ENCODE results near the gene TARS1. TPM values are rescaled to one million over a fixed set of nuclear protein-coding genes. Genes with fewer than 3 reads are reported as not detected.

Gene TARS1
- total RNA-seq, 2 experiments from 2014 or later = 31.3 to 32.0 TPM

DNA sequence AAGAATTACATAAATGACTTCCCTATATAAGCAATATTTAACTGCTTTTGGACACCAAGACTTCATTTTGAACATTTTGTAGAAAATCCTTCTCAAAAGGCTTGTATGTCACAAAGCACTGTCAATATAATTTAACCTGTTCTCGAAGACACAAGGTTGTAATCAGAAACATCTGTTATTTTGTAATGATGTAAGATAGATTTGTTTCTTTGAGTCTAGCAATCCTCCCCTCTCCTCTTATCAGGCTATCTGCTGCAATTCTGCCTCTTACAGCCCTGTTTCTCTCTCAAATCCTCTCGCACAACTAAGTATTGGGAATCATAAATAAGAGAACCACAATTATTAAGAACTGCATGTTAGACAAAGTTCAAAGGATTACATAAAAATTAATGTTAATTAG, 18.6 kb upstream of the TARS1 start:
- no peak for ATAC-seq (ENCODE audit: poor library complexity)
- CTCF ChIA-PET = interaction anchor here (0.6 kb wide), 1 partner anchor 21 kb away, joined by 3 read pairs; no protein-coding TSS in a partner anchor

DNA sequence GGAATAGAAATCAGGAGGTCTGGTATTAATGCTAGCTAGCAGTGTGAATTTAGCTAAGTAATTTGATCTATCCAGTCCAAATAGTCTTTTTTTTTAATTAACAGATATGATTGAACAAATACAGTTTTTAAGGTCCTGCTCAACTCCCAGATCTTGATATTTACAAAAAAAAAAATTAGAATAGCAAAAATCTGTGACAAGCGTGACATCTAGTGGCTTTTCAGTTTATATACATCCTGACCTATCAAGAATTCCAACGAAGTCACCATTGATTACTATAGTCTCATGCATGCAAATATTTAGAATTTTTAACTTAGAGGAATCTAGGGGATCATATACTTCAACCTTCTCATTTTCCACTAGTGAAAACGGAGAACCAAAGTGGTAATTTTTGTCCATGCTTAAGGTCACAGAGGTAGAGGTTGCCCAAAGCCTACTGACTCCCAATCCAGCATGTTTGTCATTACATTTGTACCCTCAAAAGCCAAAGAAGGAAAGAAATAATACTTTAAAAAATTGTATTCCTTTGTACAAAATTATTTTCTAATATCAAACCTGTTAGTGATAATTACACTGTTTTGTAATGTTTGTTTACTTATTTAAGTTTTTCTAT, 17.6 kb upstream of the TARS1 start:
- no peak for ATAC-seq (ENCODE audit: poor library complexity)
- Mint-ChIP-seq H3K36me3 (ENCODE audit: low read depth) (no peaks in the 10 kb centered on the region), H3K9me3 (no peaks in the 10 kb centered on the region), H3K4me3 (no peak overlapping the region), H3K4me1 (ENCODE audit: low read depth) (no peaks in the 10 kb centered on the region), H3K27me3 (peaks cover 18% of the 10 kb centered on the region), H3K27ac (no peak overlapping the region)
- Histone ChIP-seq H3K27ac (ENCODE audit: low read depth in 1 of 2, low read length in 2 of 2) (no peak overlapping the region), H3K9me3 (ENCODE audit: control insufficient read depth in 1 of 2, insufficient read depth in 1 of 2, low read length in 2 of 2) (no peaks in the 10 kb centered on the region), H3K4me1 (ENCODE audit: insufficient read depth, low read length) (no peaks in the 10 kb centered on the region), H3K4me3 (ENCODE audit: low read length) (no peak overlapping the region), H3K36me3 (ENCODE audit: insufficient read depth, low read length) (no peaks in the 10 kb centered on the region), H3K27me3 (ENCODE audit: control insufficient read depth in 1 of 2, insufficient read depth in 2 of 2, low read length in 2 of 2) (peaks cover 4% of the 10 kb centered on the region in 2 experiments)
- intact Hi-C loops (cut with DNase I, micrococcal nuclease) = no loop called here
- TF ChIP-seq, protein P1, sequence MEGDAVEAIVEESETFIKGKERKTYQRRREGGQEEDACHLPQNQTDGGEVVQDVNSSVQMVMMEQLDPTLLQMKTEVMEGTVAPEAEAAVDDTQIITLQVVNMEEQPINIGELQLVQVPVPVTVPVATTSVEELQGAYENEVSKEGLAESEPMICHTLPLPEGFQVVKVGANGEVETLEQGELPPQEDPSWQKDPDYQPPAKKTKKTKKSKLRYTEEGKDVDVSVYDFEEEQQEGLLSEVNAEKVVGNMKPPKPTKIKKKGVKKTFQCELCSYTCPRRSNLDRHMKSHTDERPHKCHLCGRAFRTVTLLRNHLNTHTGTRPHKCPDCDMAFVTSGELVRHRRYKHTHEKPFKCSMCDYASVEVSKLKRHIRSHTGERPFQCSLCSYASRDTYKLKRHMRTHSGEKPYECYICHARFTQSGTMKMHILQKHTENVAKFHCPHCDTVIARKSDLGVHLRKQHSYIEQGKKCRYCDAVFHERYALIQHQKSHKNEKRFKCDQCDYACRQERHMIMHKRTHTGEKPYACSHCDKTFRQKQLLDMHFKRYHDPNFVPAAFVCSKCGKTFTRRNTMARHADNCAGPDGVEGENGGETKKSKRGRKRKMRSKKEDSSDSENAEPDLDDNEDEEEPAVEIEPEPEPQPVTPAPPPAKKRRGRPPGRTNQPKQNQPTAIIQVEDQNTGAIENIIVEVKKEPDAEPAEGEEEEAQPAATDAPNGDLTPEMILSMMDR (IDR thresholded peaks at IDR 0.05) = peak; percentile 34
- DNase-seq = peak in 1 of 14 experiments; percentile 1
- ChIA-PET CTCF (interaction anchor here (0.6 kb wide), 1 partner anchor 20 kb away, joined by 3 read pairs; no protein-coding TSS in a partner anchor), POLR2A (no interaction called here)

More for the DNA sequence above, 18.6 kb upstream of the TARS1 start:
- no peak for DNase-seq
- Histone ChIP-seq H3K4me1 (ENCODE audit: insufficient read depth, low read length) (no peaks in the 10 kb centered on the region), H3K27ac (ENCODE audit: low read depth in 1 of 2, low read length in 2 of 2) (no peak overlapping the region), H3K9me3 (ENCODE audit: control insufficient read depth in 1 of 2, insufficient read depth in 1 of 2, low read length in 2 of 2) (no peaks in the 10 kb centered on the region), H3K27me3 (ENCODE audit: control insufficient read depth in 1 of 2, insufficient read depth in 2 of 2, low read length in 2 of 2) (peaks cover 2% of the 10 kb centered on the region in 2 experiments), H3K4me3 (ENCODE audit: low read length) (no peak overlapping the region), H3K36me3 (ENCODE audit: insufficient read depth, low read length) (no peaks in the 10 kb centered on the region)
- Mint-ChIP-seq H3K9me3 (no peaks in the 10 kb centered on the region), H3K27ac (no peak overlapping the region), H3K4me1 (ENCODE audit: low read depth) (no peaks in the 10 kb centered on the region), H3K27me3 (peaks cover 12% of the 10 kb centered on the region), H3K36me3 (ENCODE audit: low read depth) (no peaks in the 10 kb centered on the region), H3K4me3 (no peak overlapping the region)
- intact Hi-C loops (cut with DNase I, micrococcal nuclease) = no loop called here
- POLR2A ChIA-PET = no interaction called here
- TF ChIP-seq, protein P1 (IDR thresholded peaks at IDR 0.05) = no peak

DNA sequence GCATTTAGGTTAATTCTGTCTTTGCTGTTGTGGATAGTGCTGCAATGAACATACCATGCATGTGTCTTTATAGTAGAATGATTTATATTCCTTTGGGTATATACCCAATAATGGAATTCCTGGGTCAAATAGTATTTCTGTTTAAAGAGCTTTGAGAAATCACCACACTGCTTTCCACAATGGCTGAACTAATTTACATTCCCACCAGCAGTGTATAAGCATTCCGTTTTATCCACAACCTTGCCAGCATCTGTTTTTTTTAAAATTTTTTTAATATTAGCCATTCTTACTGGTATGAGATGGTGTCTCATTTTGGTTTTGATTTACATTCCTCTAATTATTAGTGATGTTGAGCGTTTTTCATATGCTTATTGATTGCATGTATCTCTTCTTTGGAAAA, 15.5 kb upstream of the TARS1 start:
- Mint-ChIP-seq H3K4me3 (no peak overlapping the region), H3K27me3 (peaks cover 24% of the 10 kb centered on the region), H3K27ac (no peak overlapping the region), H3K9me3 (no peaks in the 10 kb centered on the region), H3K4me1 (ENCODE audit: low read depth) (no peaks in the 10 kb centered on the region), H3K36me3 (ENCODE audit: low read depth) (no peaks in the 10 kb centered on the region)
- no peak for ATAC-seq (ENCODE audit: poor library complexity)
- ChIA-PET POLR2A (no interaction called here), CTCF (no interaction called here)
- Histone ChIP-seq H3K9me3 (ENCODE audit: control insufficient read depth in 1 of 2, insufficient read depth in 1 of 2, low read length in 2 of 2) (no peaks in the 10 kb centered on the region), H3K4me1 (ENCODE audit: insufficient read depth, low read length) (no peaks in the 10 kb centered on the region), H3K27ac (ENCODE audit: low read depth in 1 of 2, low read length in 2 of 2) (no peak overlapping the region), H3K36me3 (ENCODE audit: insufficient read depth, low read length) (no peaks in the 10 kb centered on the region), H3K4me3 (ENCODE audit: low read length) (no peak overlapping the region), H3K27me3 (ENCODE audit: control insufficient read depth in 1 of 2, insufficient read depth in 2 of 2, low read length in 2 of 2) (peaks cover 4 to 9% of the 10 kb centered on the region in 2 experiments)
- intact Hi-C loops (cut with DNase I, micrococcal nuclease) = no loop called here
- TF ChIP-seq, protein P1 (IDR thresholded peaks at IDR 0.05) = no peak
- no peak for DNase-seq

Data from CD4-positive, alpha-beta T cell (primary cell).